GM19025 (cell line): Measurements from ENCODE around the gene FEV.
"Not testable (repeated sequence)": the region's sequence is repeated elsewhere in the genome, so short reads cannot be mapped to it uniquely, and the experiment has no call there.

ENCODE experiments used
- ATAC-seq: cut with Tn5 transposase; IDR thresholded peaks from one replicate; pipeline ENCODE4 v1.9.1; 2021; ENCODE audit warnings: mild to moderate bottlenecking, low read depth, moderate library complexity; ENCODE audit not compliant: unreplicated experiment

FEV gene

GRCh38 chr2:218953366-218953954 is 31.5 kb downstream of the FEV start:
- ATAC-seq, result no peak

- ATAC-seq, result no peak
Measured at GRCh38 chr2:218952160-218952559, 32.8 kb downstream of the FEV start.

- ATAC-seq, result no peak
Measured at GRCh38 chr2:218946621-218947020, 38.4 kb downstream of the FEV start.

- no peak for ATAC-seq
Measured at GRCh38 chr2:218944759-218945404, 40.1 kb downstream of the FEV start.

GRCh38 chr2:218931751-218932150 is 53.2 kb downstream of the FEV start:
- not testable (repeated sequence) for ATAC-seq
